Measurements from ENCODE around the gene EIF1AX.

Gene EIF1AX

GRCh38 chrX:20116577-20117240, 24.9 kb downstream of the EIF1AX start, which contains the start of gene MAP7D2:
TSS of gene MAP7D2 (minus strand) at chrX:20116907. CDS start at chrX:20116879, 28 bp downstream.
- TF ChIP-seq EZH2 (IDR thresholded peaks at IDR 0.05): no peak
- TF ChIP-seq POLR2AphosphoS5 (IDR thresholded peaks at IDR 0.05; ENCODE audit: borderline replicate concordance, low read depth, low read length): no peak
- no peak for TF ChIP-seq FOXP2 (optimal IDR thresholded peaks at IDR 0.05; ENCODE audit: control extremely low read depth, extremely low read length, insufficient read depth)
- DNase-seq (ENCODE audit: low read depth, low spot score): no peak
- H3K9me3 ChIP-seq (ENCODE audit: low read depth, low read length): no peaks in the 10 kb centered on the region
- H3K9ac ChIP-seq (ENCODE audit: insufficient read length): no peak within 1 kb of the TSS
- H3K36me3 ChIP-seq (ENCODE audit: insufficient read depth, low read length): no peaks in the 10 kb centered on the region
- H3K27ac ChIP-seq: 0 out of 2 replicates have a peak within 1 kb of the TSS, but pooled peaks have one; percentile 36
- no peak within 1 kb of the TSS for H3K4me3 ChIP-seq

DNA sequence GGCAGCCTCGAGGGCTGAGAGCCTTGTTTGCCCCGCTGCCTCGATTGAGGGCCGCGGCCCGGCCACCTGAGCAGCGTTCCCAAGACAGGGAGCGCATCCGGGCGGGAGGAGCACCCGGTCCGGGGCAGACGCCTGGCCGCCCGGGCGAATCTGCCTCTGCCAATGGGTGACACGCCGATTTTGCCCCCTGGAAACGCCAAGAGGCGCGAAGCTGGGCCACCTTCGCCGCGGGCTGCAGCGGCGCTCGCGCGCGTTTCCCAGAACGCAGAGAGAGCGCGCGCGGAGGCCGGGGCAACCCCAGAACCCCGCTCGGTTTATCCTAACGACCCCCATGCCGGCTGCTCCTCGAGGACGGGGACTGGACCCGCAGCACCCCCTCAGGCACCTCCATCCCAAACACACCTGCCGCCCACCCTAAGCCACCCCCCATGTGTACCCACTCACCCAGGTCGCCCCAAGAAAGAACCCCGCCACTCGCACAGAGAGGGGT, 25.5 kb downstream of the EIF1AX start:
- no peaks in the 10 kb centered on the region for H3K36me3 ChIP-seq (ENCODE audit: insufficient read depth, low read length)
- H3K4me3 ChIP-seq: no peak overlapping the region
- TF ChIP-seq EZH2 (IDR thresholded peaks at IDR 0.05): no peak
- H3K9ac ChIP-seq (ENCODE audit: insufficient read length): no peak overlapping the region
- H3K9me3 ChIP-seq (ENCODE audit: low read depth, low read length): no peaks in the 10 kb centered on the region
- H3K27ac ChIP-seq: no peak overlapping the region
- no peak for DNase-seq (ENCODE audit: low read depth, low spot score)

GRCh38 chrX:20112022-20112774, 29.4 kb downstream of the EIF1AX start:
- H3K9ac ChIP-seq (ENCODE audit: insufficient read length): no peak overlapping the region
- no peaks in the 10 kb centered on the region for H3K9me3 ChIP-seq (ENCODE audit: low read depth, low read length)
- no peaks in the 10 kb centered on the region for H3K36me3 ChIP-seq (ENCODE audit: insufficient read depth, low read length)
- TF ChIP-seq EZH2 (IDR thresholded peaks at IDR 0.05): no peak
- no peak for TF ChIP-seq POLR2AphosphoS5 (IDR thresholded peaks at IDR 0.05; ENCODE audit: borderline replicate concordance, low read depth, low read length)
- no peak for TF ChIP-seq FOXP2 (optimal IDR thresholded peaks at IDR 0.05; ENCODE audit: control extremely low read depth, extremely low read length, insufficient read depth)
- no peak overlapping the region for H3K4me3 ChIP-seq
- DNase-seq (ENCODE audit: low read depth, low spot score): no peak
- no peak overlapping the region for H3K27ac ChIP-seq

- TF ChIP-seq POLR2AphosphoS5 (IDR thresholded peaks at IDR 0.05; ENCODE audit: borderline replicate concordance, low read depth, low read length): no peak
- no peak for TF ChIP-seq FOXP2 (optimal IDR thresholded peaks at IDR 0.05; ENCODE audit: control extremely low read depth, extremely low read length, insufficient read depth)
- DNase-seq (ENCODE audit: low read depth, low spot score): no peak
- H3K9ac ChIP-seq (ENCODE audit: insufficient read length): no peak overlapping the region
- no peaks in the 10 kb centered on the region for H3K9me3 ChIP-seq (ENCODE audit: low read depth, low read length)
- H3K27ac ChIP-seq: no peak overlapping the region
- H3K4me3 ChIP-seq: no peak overlapping the region
- H3K36me3 ChIP-seq (ENCODE audit: insufficient read depth, low read length): no peaks in the 10 kb centered on the region
Observed at GRCh38 chrX:20111271-20111670, 30.4 kb downstream of the EIF1AX start.

DNA sequence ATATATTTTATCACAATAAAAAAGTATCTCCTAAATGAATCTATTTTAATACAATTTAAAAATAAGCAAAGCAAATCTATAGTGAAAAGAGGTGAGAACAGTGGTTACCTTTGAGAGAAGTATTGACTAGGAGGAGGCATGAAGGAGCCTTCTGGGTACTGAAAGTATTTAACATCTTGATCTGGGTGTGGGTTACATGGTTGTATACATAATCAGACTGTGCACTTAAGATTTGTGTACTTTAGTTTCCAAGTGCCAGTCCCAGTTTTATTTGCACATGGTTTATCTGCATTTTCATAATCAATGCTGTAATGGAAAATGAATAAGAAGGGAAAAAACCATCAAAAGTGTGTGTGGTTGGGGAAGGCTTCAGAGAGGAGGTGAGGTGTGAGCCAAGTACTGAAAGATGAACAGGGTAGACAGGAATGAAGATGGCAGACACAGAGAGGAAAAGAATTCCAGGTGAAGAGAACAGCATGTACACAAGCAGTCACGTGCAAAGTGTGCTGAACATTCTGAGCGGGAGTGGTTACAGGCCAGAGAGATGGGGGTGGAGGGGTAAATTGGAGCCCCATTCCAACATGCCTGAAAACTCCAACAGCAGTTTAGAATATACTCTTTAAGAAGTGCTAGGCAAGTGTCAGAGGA, 39.6 kb downstream of the EIF1AX start:
- Histone ChIP-seq H3K36me3 (ENCODE audit: insufficient read depth, low read length) (no peaks in the 10 kb centered on the region), H3K27ac (no peak overlapping the region), H3K9ac (ENCODE audit: insufficient read length) (no peak overlapping the region), H3K9me3 (ENCODE audit: low read depth, low read length) (no peaks in the 10 kb centered on the region), H3K4me3 (no peak overlapping the region)
- TF ChIP-seq FOXP2 (optimal IDR thresholded peaks at IDR 0.05; ENCODE audit: control extremely low read depth, extremely low read length, insufficient read depth) (no peak), POLR2AphosphoS5 (IDR thresholded peaks at IDR 0.05; ENCODE audit: borderline replicate concordance, low read depth, low read length) (no peak), EZH2 (IDR thresholded peaks at IDR 0.05) (no peak)
- no peak for DNase-seq (ENCODE audit: low read depth, low spot score)

DNA sequence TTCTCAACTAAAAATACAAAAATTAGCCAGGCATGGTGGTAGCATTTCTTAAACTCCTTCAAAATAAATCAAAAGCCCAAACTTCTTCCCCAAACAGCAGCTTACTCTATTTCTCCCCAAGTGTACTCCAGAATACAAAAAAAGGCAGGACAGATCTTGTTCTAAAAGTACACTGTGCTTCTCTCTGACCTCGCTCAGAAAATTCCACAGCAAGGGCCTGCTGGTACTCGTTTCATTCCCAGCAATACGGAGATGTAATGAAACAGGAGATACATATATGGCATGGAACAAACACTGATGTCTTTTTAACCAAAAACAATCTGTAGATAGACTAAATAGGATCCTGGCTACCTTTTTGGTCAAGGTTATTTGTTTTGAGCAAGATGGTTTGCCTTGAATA, 50.1 kb downstream of the EIF1AX start:
- no peak overlapping the region for H3K9ac ChIP-seq (ENCODE audit: insufficient read length)

DNA sequence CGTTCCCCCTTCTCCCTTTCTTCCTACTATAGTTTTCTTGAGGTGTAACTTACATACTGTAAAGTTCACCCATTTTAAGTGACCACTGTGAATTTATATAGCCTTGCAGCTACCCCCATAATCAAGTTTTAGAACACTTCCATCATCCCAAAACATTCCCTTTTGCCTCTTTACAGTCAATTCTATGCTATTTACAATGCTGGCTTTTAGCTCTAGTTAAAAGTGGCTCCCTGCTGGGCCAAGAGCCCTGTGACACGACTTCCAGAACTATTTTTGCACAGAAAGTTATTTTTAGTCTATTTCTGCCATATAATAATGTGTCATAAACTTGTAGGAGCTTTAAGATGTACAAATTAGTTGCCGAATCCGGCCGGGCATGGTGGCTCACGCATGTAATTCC, 51.8 kb downstream of the EIF1AX start:
- Histone ChIP-seq H3K27ac (no peak overlapping the region), H3K4me3 (no peak overlapping the region), H3K36me3 (ENCODE audit: insufficient read depth, low read length) (no peaks in the 10 kb centered on the region), H3K9me3 (ENCODE audit: low read depth, low read length) (0 out of 2 replicates have a peak, but pooled peaks cover 4% of the 10 kb centered on the region), H3K9ac (ENCODE audit: insufficient read length) (no peak overlapping the region)
- DNase-seq (ENCODE audit: low read depth, low spot score): no peak
- no peak for TF ChIP-seq FOXP2 (optimal IDR thresholded peaks at IDR 0.05; ENCODE audit: control extremely low read depth, extremely low read length, insufficient read depth)
- no peak for TF ChIP-seq EZH2 (IDR thresholded peaks at IDR 0.05)
- no peak for TF ChIP-seq POLR2AphosphoS5 (IDR thresholded peaks at IDR 0.05; ENCODE audit: borderline replicate concordance, low read depth, low read length)

More for the DNA sequence above, 50.1 kb downstream of the EIF1AX start:
- DNase-seq (ENCODE audit: low read depth, low spot score): no peak
- Histone ChIP-seq H3K9me3 (ENCODE audit: low read depth, low read length) (0 out of 2 replicates have a peak, but pooled peaks cover 4% of the 10 kb centered on the region), H3K36me3 (ENCODE audit: insufficient read depth, low read length) (no peaks in the 10 kb centered on the region), H3K27ac (no peak overlapping the region), H3K4me3 (no peak overlapping the region)
- TF ChIP-seq FOXP2 (optimal IDR thresholded peaks at IDR 0.05; ENCODE audit: control extremely low read depth, extremely low read length, insufficient read depth): no peak
- TF ChIP-seq POLR2AphosphoS5 (IDR thresholded peaks at IDR 0.05; ENCODE audit: borderline replicate concordance, low read depth, low read length): no peak
- no peak for TF ChIP-seq EZH2 (IDR thresholded peaks at IDR 0.05)

GRCh38 chrX:20080277-20080676, 61.4 kb downstream of the EIF1AX start:
- Histone ChIP-seq H3K9ac (ENCODE audit: insufficient read length) (no peak overlapping the region), H3K4me3 (no peak overlapping the region), H3K36me3 (ENCODE audit: insufficient read depth, low read length) (no peaks in the 10 kb centered on the region), H3K9me3 (ENCODE audit: low read depth, low read length) (no peaks in the 10 kb centered on the region), H3K27ac (no peak overlapping the region)
- no peak for DNase-seq (ENCODE audit: low read depth, low spot score)
- TF ChIP-seq EZH2 (IDR thresholded peaks at IDR 0.05): no peak
- TF ChIP-seq FOXP2 (optimal IDR thresholded peaks at IDR 0.05; ENCODE audit: control extremely low read depth, extremely low read length, insufficient read depth): no peak
- no peak for TF ChIP-seq POLR2AphosphoS5 (IDR thresholded peaks at IDR 0.05; ENCODE audit: borderline replicate concordance, low read depth, low read length)
